ENCODE measurements around the gene PTPRS. TPM values are rescaled to one million over a fixed set of nuclear protein-coding genes. Genes with fewer than 3 reads are reported as not detected.

PTPRS gene
- polyA plus RNA-seq, 1 experiment, result 40.1 TPM

GRCh38 chr19:5334824-5335500, 5.7 kb downstream of the PTPRS start:
- POLR2A ChIA-PET, result no interaction called here
- TF ChIP-seq CTCF (IDR thresholded peaks at IDR 0.05; ENCODE audit: insufficient read depth, low read depth, low read length), result no peak
- Histone ChIP-seq H3K36me3 (ENCODE audit: control insufficient read depth, insufficient read depth, low read length) (no peaks in the 10 kb centered on the region), H3K4me3 (ENCODE audit: low read depth, low read length) (no peak overlapping the region), H3K27me3 (ENCODE audit: control insufficient read depth, insufficient read depth, low read length) (peaks cover 24% of the 10 kb centered on the region)
- DNase-seq (ENCODE audit: low read depth), result no peak
- CTCF ChIA-PET, result interaction anchor here (0.9 kb wide), 1 partner anchor 44 kb away, joined by 3 read pairs; no protein-coding TSS in a partner anchor

- no peak for TF ChIP-seq CTCF (IDR thresholded peaks at IDR 0.05; ENCODE audit: insufficient read depth, low read depth, low read length)
- H3K4me3 ChIP-seq (ENCODE audit: low read depth, low read length), result no peak overlapping the region
- POLR2A ChIA-PET, result no interaction called here
- peaks cover 22% of the 10 kb centered on the region for H3K27me3 ChIP-seq (ENCODE audit: control insufficient read depth, insufficient read depth, low read length)
- CTCF ChIA-PET, result interaction anchor here (0.9 kb wide), 1 partner anchor 43 kb away, joined by 3 read pairs; no protein-coding TSS in a partner anchor
- no peaks in the 10 kb centered on the region for H3K36me3 ChIP-seq (ENCODE audit: control insufficient read depth, insufficient read depth, low read length)
- no peak for DNase-seq (ENCODE audit: low read depth)
Observed at GRCh38 chr19:5334366-5334739, 6.3 kb downstream of the PTPRS start.

GRCh38 chr19:5333581-5334365, 6.8 kb downstream of the PTPRS start:
- Histone ChIP-seq H3K27me3 (ENCODE audit: control insufficient read depth, insufficient read depth, low read length) (peaks cover 17% of the 10 kb centered on the region), H3K4me3 (ENCODE audit: low read depth, low read length) (no peak overlapping the region), H3K36me3 (ENCODE audit: control insufficient read depth, insufficient read depth, low read length) (no peaks in the 10 kb centered on the region)
- CTCF ChIA-PET, result interaction anchor here (0.6 to 0.9 kb wide), 2 partner anchors 43 to 144 kb away, joined by 3 read pairs; no protein-coding TSS in a partner anchor
- TF ChIP-seq CTCF (IDR thresholded peaks at IDR 0.05; ENCODE audit: insufficient read depth, low read depth, low read length), result no peak
- DNase-seq (ENCODE audit: low read depth), result no peak
- POLR2A ChIA-PET, result no interaction called here

GRCh38 chr19:5332501-5332900, 8.1 kb downstream of the PTPRS start:
- CTCF ChIA-PET, result no interaction called here
- Histone ChIP-seq H3K36me3 (ENCODE audit: control insufficient read depth, insufficient read depth, low read length) (no peaks in the 10 kb centered on the region), H3K27me3 (ENCODE audit: control insufficient read depth, insufficient read depth, low read length) (peaks cover 11% of the 10 kb centered on the region), H3K4me3 (ENCODE audit: low read depth, low read length) (no peak overlapping the region)
- TF ChIP-seq CTCF (IDR thresholded peaks at IDR 0.05; ENCODE audit: insufficient read depth, low read depth, low read length), result no peak
- no peak for DNase-seq (ENCODE audit: low read depth)
- POLR2A ChIA-PET, result no interaction called here

- Histone ChIP-seq H3K36me3 (ENCODE audit: control insufficient read depth, insufficient read depth, low read length) (no peaks in the 10 kb centered on the region), H3K4me3 (ENCODE audit: low read depth, low read length) (no peak overlapping the region), H3K27me3 (ENCODE audit: control insufficient read depth, insufficient read depth, low read length) (peaks cover 6% of the 10 kb centered on the region)
- POLR2A ChIA-PET, result no interaction called here
- TF ChIP-seq CTCF (IDR thresholded peaks at IDR 0.05; ENCODE audit: insufficient read depth, low read depth, low read length), result no peak
- DNase-seq (ENCODE audit: low read depth), result no peak
- CTCF ChIA-PET, result no interaction called here
Observed at GRCh38 chr19:5331790-5332189, 8.8 kb downstream of the PTPRS start.

Measured in BJ (cell line).